Bronchial epithelial cell (primary cell): Measurements from ENCODE around the gene RBM7. TPM values are rescaled to one million over a fixed set of nuclear protein-coding genes. Genes with fewer than 3 reads are reported as not detected.
A peak's percentile ranks its signal among the peaks of the same experiment; 100 is the strongest.

Source experiments
- DNase-seq: peaks from one replicate; pipeline ENCODE4 v3.0.0-alpha.2; 2010; ENCODE audit warnings: low read depth
- FAIRE-seq: peaks from 2 replicates; lab custom pipeline; 2011; peaks lifted over from hg19 to GRCh38; lab: Jason Lieb, UNC
- H3K27me3 ChIP-seq: 2 replicates; pipeline ENCODE4 v1.5.1; 2011; ENCODE audit warnings: low read length; ENCODE audit not compliant: control insufficient read depth, insufficient read depth
- H3K36me3 ChIP-seq: 2 replicates; pipeline ENCODE4 v1.5.1; 2011; ENCODE audit warnings: low read length; ENCODE audit not compliant: control insufficient read depth, insufficient read depth
- H3K4me3 ChIP-seq: 2 replicates; pipeline ENCODE4 v1.5.1; 2011; ENCODE audit warnings: mild to moderate bottlenecking, low read depth, low read length, control low read depth
- total RNA-seq: library from RNA; depleted of rRNA; stranded (reverse); fragments of >200 nt; gene quantifications from 2 replicates; pipeline ENCODE4 v1.2.1, GENCODE V29; 2014
- TF ChIP-seq, protein P1 (sequence below): IDR thresholded peaks from 2 replicates; pipeline ENCODE4 v1.5.1; 2011; ENCODE audit warnings: mild to moderate bottlenecking, moderate library complexity, low read length, control low read depth, inconsistent platforms; ENCODE audit not compliant: insufficient read depth, severe bottlenecking

RBM7 gene
- total RNA-seq, 1 donor from 2014 or later, result 37.9 TPM

DNA sequence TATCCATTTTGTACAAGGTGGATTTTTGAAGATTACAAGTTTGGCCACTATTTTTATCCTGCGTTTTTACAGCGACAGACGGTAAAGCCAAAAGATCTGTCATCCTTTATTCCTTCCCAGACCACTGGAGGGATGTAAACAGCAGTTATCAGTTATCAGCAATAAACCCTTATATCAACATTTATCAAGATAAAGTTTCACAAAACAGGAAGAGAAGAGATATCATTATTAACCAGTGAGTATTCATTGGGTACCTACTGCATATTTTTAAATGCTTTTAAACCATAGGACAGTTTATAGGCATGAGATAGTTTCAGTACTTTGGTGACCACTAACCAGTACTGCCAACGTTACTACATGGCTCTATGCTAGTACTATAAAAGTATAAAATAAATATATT is 32.9 kb downstream of the RBM7 start:
- DNase-seq, result no peak
- H3K36me3 ChIP-seq, result no peaks in the 10 kb centered on the region
- no peaks in the 10 kb centered on the region for H3K27me3 ChIP-seq
- TF ChIP-seq, protein P1, sequence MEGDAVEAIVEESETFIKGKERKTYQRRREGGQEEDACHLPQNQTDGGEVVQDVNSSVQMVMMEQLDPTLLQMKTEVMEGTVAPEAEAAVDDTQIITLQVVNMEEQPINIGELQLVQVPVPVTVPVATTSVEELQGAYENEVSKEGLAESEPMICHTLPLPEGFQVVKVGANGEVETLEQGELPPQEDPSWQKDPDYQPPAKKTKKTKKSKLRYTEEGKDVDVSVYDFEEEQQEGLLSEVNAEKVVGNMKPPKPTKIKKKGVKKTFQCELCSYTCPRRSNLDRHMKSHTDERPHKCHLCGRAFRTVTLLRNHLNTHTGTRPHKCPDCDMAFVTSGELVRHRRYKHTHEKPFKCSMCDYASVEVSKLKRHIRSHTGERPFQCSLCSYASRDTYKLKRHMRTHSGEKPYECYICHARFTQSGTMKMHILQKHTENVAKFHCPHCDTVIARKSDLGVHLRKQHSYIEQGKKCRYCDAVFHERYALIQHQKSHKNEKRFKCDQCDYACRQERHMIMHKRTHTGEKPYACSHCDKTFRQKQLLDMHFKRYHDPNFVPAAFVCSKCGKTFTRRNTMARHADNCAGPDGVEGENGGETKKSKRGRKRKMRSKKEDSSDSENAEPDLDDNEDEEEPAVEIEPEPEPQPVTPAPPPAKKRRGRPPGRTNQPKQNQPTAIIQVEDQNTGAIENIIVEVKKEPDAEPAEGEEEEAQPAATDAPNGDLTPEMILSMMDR, result no peak
- FAIRE-seq, result no peak
- H3K4me3 ChIP-seq, result no peak overlapping the region

- TF ChIP-seq, protein P1, result no peak
- FAIRE-seq (no peak), DNase-seq (peak; percentile 80)
- peak overlapping the region; percentile 16 for H3K4me3 ChIP-seq
- H3K36me3 ChIP-seq, result no peaks in the 10 kb centered on the region
- no peaks in the 10 kb centered on the region for H3K27me3 ChIP-seq
Observed at GRCh38 chr11:114438303-114438702, 37.8 kb downstream of the RBM7 start.

DNA sequence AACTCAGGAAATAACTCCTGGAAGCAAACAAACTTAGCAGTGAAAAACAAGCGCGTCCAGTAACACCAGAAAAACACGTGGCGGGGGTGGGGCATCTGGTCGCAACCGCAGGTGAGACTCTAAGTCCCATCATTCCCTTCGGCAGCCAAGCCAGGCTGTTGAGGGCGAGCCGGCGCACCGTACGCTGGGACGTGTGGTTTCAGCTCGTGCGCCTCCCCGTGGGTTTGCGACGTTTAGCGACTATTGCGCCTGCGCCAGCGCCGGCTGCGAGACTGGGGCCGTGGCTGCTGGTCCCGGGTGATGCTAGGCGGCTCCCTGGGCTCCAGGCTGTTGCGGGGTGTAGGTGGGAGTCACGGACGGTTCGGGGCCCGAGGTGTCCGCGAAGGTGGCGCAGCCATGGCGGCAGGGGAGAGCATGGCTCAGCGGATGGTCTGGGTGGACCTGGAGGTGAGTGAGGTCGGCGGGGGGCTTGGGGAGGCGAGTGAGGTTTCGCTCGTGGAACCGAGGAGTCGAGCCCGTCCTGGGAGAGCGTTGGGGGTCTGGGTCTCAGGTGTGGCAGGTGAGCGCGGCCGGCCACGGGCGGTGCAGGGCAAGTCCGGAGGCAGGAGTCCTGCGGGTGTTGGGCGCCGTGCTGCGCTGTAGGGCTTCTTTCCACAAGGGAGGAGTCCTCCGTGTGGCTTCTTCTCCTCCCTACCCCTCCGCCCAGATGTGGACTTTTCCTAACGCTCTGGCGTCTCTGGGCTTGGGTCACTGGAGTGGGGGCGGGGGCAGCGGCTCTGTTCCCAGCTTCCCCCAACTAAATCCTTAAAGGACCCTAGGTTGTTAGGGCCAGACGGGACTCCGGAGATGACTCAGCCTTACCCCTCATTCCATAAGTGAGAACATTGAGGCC is 39.0 kb downstream of the RBM7 start, which contains the start of gene REXO2:
REXO2 (plus strand) TSS at position 239 of the 892 bp plus-strand sequence; CDS start at position 301, 62 bp downstream.
- H3K4me3 ChIP-seq, result peak within 1 kb of the TSS; percentile 89
- FAIRE-seq (no peak), DNase-seq (peak; percentile 92)
- H3K27me3 ChIP-seq, result no peaks in the 10 kb centered on the region
- no peaks in the 10 kb centered on the region for H3K36me3 ChIP-seq
- TF ChIP-seq, protein P1, result peak; percentile 63

DNA sequence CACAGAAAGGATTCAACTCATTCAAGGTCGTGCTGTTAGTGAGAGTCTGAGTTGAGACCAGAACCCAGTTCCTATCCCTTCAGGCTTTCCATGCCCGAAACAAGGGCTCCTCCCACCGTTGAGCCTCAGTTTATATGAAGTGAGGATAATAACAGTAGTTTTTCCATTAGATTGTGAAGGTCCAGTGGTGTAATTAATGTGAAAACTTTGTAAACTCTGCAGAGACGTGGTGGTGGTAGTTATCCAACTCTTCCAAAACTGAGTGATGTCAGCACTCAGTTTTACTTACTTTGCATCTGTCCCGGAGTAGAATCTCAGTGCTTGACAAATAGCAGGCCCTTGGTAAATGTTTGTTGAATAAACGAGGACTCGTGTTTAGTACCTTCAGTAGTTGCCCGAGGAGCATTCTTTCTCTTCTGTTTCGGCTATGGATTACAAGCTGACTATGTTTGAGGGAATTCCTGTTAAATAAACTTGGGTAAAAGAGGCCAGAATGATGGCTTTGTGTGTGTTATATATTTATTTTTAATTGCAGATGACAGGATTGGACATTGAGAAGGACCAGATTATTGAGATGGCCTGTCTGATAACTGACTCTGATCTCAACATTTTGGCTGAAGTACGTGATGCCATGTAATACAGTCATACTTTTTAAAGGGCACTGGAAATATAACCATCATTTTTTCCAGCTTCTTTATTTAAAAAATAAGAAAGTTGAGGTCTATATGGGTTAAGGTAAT is 39.8 kb downstream of the RBM7 start:
- TF ChIP-seq, protein P1, result no peak
- DNase-seq, result no peak
- no peaks in the 10 kb centered on the region for H3K27me3 ChIP-seq
- H3K4me3 ChIP-seq, result peak overlapping the region; percentile 89
- FAIRE-seq, result no peak
- no peaks in the 10 kb centered on the region for H3K36me3 ChIP-seq

- no peak for DNase-seq
- TF ChIP-seq, protein P1, result no peak
- Histone ChIP-seq H3K36me3 (no peaks in the 10 kb centered on the region), H3K4me3 (no peak overlapping the region), H3K27me3 (no peaks in the 10 kb centered on the region)
- no peak for FAIRE-seq
Observed at GRCh38 chr11:114440971-114441763, 40.7 kb downstream of the RBM7 start.
